MM.1S (cell line): ENCODE data around the gene GRAMD1B.

Experiments
- DNase-seq: peaks from one replicate; pipeline ENCODE4 v3.0.0-alpha.2; 2015
- H2AFZ ChIP-seq: fragments of 300-600 bp; sonication (generic); 2 replicates; pipeline ENCODE4 v1.6.0; 2016; ENCODE audit warnings: antibody characterized with exemption, low read length
- H3F3A ChIP-seq: fragments of 300-600 bp; sonication (generic); 2 replicates; pipeline ENCODE4 v1.6.1; 2016; ENCODE audit warnings: mild to moderate bottlenecking, antibody characterized with exemption, low read length, moderate library complexity, mixed read lengths; ENCODE audit not compliant: insufficient read depth
- H3K27ac ChIP-seq: fragments of 300-600 bp; sonication (generic); 2 replicates; pipeline ENCODE4 v1.5.1; 2016; ENCODE audit warnings: mild to moderate bottlenecking, low read length
- H3K27me3 ChIP-seq: fragments of 300-600 bp; sonication (generic); replicated peaks from 2 replicates; pipeline ENCODE4 v1.6.0; 2016; ENCODE audit warnings: low read length; ENCODE audit not compliant: insufficient read depth
- H3K36me3 ChIP-seq: fragments of 300-600 bp; sonication (generic); replicated peaks from 2 replicates; pipeline ENCODE4 v1.6.1; 2016; ENCODE audit warnings: mild to moderate bottlenecking, low read length, mixed read lengths; ENCODE audit not compliant: insufficient read depth
- H3K4me1 ChIP-seq: fragments of 300-600 bp; sonication (generic); 2 replicates; pipeline ENCODE4 v1.6.1; 2016; ENCODE audit warnings: low read length, mixed read lengths
- H3K4me2 ChIP-seq: fragments of 300-600 bp; sonication (generic); 2 replicates; pipeline ENCODE4 v1.6.0; 2016; ENCODE audit warnings: low read depth, low read length
- H3K4me3 ChIP-seq: fragments of 300-600 bp; sonication (generic); 2 replicates; pipeline ENCODE4 v1.5.1; 2016; ENCODE audit warnings: low read length, mixed read lengths
- H3K79me2 ChIP-seq: fragments of 300-600 bp; sonication (generic); 2 replicates; pipeline ENCODE4 v1.6.1; 2016; ENCODE audit warnings: mixed run types, low read length, mixed read lengths
- H3K9ac ChIP-seq: fragments of 300-600 bp; sonication (generic); 2 replicates; pipeline ENCODE4 v1.6.1; 2016; ENCODE audit warnings: low read length, mixed read lengths
- H3K9me2 ChIP-seq: fragments of 300-600 bp; sonication (generic); replicated peaks from 2 replicates; pipeline ENCODE4 v1.6.1; 2016; ENCODE audit warnings: mild to moderate bottlenecking, low read length, mixed read lengths; ENCODE audit not compliant: insufficient read depth
- H3K9me3 ChIP-seq: fragments of 300-600 bp; sonication (generic); replicated peaks from 2 replicates; pipeline ENCODE4 v1.6.1; 2016; ENCODE audit warnings: mild to moderate bottlenecking, low read length, mixed read lengths; ENCODE audit not compliant: insufficient read depth
- H4K20me1 ChIP-seq: fragments of 300-600 bp; sonication (generic); 2 replicates; pipeline ENCODE4 v1.6.1; 2016; ENCODE audit warnings: mild to moderate bottlenecking, low read length, moderate library complexity, mixed read lengths; ENCODE audit not compliant: insufficient read depth
- EZH2 ChIP-seq: fragments of 300-600 bp; sonication (generic); optimal IDR thresholded peaks from 2 replicates; pipeline ENCODE3; 2017; ENCODE audit warnings: low read depth, mild to moderate bottlenecking, antibody characterized with exemption, low read length, mixed read lengths
- EZH2phosphoT487 ChIP-seq: fragments of 300-600 bp; sonication (generic); IDR thresholded peaks from 2 replicates; pipeline ENCODE4 v1.6.1; 2018; ENCODE audit warnings: antibody characterized with exemption, low read length
- TF ChIP-seq, protein P1 (sequence below): fragments of 300-600 bp; sonication (generic); IDR thresholded peaks from 2 replicates; pipeline ENCODE4 v1.5.1; 2016; ENCODE audit warnings: antibody characterized with exemption, low read length, mixed read lengths

GRAMD1B gene

DNA sequence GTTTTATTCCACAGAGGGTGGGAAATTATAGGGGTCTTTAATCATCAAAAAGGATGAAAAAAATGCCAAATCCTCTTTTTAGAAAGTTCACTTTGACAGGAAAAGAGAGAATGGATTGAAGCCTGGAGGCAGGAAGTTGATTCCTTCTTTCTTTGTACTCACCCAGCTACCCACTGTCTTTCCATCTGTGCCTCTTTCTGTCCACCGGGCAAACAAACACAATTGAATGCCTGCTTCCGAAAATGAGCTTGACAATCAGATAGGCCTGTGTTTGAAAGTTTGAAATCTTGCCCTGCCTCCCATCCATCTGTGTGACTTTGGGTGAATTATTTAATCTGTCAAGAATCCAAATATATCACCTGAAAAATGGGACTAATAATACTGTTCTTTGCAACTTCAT, 143.2 kb downstream of the GRAMD1B start:
- Histone ChIP-seq H3K4me1 (no peaks in the 10 kb centered on the region), H3K79me2 (no peaks in the 10 kb centered on the region), H3K9me3 (no peaks in the 10 kb centered on the region), H3K27me3 (peaks cover 5% of the 10 kb centered on the region), H3K27ac (no peak overlapping the region), H3K4me2 (no peak overlapping the region), H3K9ac (no peak overlapping the region), H3K4me3 (no peak overlapping the region), H3F3A (no peaks in the 10 kb centered on the region), H4K20me1 (no peaks in the 10 kb centered on the region), H2AFZ (no peak overlapping the region), H3K36me3 (no peaks in the 10 kb centered on the region), H3K9me2 (no peaks in the 10 kb centered on the region)
- no peak for TF ChIP-seq EZH2
- DNase-seq: no peak

DNA sequence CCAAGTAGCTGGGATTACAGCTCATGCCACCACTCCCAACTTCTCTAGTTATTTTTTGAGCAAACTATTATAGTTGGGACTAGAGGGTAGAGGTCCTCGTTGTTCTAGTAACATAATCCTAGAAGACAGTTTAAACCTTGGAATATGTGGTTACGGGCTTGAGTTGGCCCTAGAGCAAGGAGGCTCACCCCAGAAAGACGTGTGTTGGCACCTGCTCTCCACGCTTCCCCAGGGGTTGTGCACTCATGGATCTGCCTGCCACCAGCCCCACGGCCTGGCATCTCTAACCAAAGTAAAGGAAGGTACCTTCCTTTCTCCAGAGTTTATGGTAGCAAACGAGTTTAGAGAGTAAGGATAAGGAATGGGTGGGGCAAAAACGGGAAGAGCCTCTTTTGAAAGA, 145.4 kb downstream of the GRAMD1B start:
- no peak overlapping the region for H3K9ac ChIP-seq
- no peak for DNase-seq

DNA sequence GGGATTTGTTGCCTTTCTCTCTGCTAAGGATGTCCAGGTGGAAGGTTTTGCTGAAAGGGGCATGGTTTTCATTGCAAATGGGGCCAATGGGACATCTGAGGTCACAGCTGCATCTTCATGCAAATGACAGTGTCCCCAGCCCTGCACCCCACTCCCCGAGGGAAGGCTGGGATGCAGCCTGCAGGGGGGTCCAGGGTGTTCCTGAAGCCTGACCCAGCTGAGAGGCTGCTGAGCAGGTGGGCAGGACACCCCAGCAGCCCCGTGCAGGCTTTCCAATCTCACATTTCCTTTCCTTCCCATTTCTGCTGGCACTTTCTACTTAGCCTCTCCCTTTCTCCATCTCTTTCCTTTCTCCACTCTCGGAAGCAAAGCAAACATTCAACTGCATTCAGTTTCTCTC, 146.0 kb downstream of the GRAMD1B start:
- Histone ChIP-seq H3K9ac (no peak overlapping the region), H3K27me3 (peaks cover 25% of the 10 kb centered on the region), H3K4me1 (0 out of 2 replicates have a peak, but pooled peaks cover 3% of the 10 kb centered on the region), H3K9me2 (no peaks in the 10 kb centered on the region), H3K9me3 (no peaks in the 10 kb centered on the region), H3K79me2 (no peaks in the 10 kb centered on the region), H3F3A (no peaks in the 10 kb centered on the region), H3K27ac (no peak overlapping the region), H2AFZ (no peak overlapping the region), H3K36me3 (no peaks in the 10 kb centered on the region), H3K4me2 (0 out of 2 replicates have a peak overlapping the region, but pooled peaks have one; percentile 53), H4K20me1 (no peaks in the 10 kb centered on the region), H3K4me3 (no peak overlapping the region)
- no peak for TF ChIP-seq EZH2
- TF ChIP-seq, protein P1, sequence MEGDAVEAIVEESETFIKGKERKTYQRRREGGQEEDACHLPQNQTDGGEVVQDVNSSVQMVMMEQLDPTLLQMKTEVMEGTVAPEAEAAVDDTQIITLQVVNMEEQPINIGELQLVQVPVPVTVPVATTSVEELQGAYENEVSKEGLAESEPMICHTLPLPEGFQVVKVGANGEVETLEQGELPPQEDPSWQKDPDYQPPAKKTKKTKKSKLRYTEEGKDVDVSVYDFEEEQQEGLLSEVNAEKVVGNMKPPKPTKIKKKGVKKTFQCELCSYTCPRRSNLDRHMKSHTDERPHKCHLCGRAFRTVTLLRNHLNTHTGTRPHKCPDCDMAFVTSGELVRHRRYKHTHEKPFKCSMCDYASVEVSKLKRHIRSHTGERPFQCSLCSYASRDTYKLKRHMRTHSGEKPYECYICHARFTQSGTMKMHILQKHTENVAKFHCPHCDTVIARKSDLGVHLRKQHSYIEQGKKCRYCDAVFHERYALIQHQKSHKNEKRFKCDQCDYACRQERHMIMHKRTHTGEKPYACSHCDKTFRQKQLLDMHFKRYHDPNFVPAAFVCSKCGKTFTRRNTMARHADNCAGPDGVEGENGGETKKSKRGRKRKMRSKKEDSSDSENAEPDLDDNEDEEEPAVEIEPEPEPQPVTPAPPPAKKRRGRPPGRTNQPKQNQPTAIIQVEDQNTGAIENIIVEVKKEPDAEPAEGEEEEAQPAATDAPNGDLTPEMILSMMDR: no peak
- no peak for TF ChIP-seq EZH2phosphoT487
- DNase-seq: no peak

More for the DNA sequence above, 145.4 kb downstream of the GRAMD1B start:
- H3K4me3 ChIP-seq: no peak overlapping the region
- no peaks in the 10 kb centered on the region for H3K4me1 ChIP-seq
- TF ChIP-seq EZH2phosphoT487 (no peak), EZH2 (no peak)
- TF ChIP-seq, protein P1: no peak
- H2AFZ ChIP-seq: no peak overlapping the region
- H3K27me3 ChIP-seq: peaks cover 22% of the 10 kb centered on the region
- no peak overlapping the region for H3K4me2 ChIP-seq
- H3F3A ChIP-seq: no peaks in the 10 kb centered on the region
- H4K20me1 ChIP-seq: no peaks in the 10 kb centered on the region
- no peaks in the 10 kb centered on the region for H3K36me3 ChIP-seq
- H3K79me2 ChIP-seq: no peaks in the 10 kb centered on the region
- no peak overlapping the region for H3K27ac ChIP-seq
- no peaks in the 10 kb centered on the region for H3K9me2 ChIP-seq
- no peaks in the 10 kb centered on the region for H3K9me3 ChIP-seq

DNA sequence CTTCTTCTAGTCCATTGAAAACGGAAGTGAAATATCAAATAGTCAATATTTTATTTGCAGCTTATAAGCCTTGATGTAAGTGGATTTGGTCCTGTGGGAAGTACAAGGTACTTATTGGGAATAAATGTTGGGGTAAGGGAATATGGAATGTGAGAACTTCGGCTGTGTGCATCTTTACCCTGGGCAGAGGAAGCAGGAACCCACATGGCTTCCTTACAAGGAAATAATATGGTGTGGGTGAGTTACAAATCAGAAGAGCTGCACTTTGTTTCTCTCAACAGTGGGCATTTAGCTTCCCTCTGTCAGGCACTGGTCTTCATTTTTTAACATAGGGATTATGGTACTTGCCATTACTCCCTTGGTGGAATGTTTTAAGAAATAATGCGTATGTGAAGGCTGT, 146.4 kb downstream of the GRAMD1B start:
- H3K36me3 ChIP-seq: no peaks in the 10 kb centered on the region
- peak overlapping the region; percentile 53; the same call in 1 of the 2 replicates for H3K4me2 ChIP-seq
- H3K9ac ChIP-seq: no peak overlapping the region
- H3K27me3 ChIP-seq: peaks cover 29% of the 10 kb centered on the region
- H3K4me3 ChIP-seq: no peak overlapping the region
- DNase-seq: no peak
- H3K9me3 ChIP-seq: no peaks in the 10 kb centered on the region
- TF ChIP-seq EZH2: no peak
- TF ChIP-seq, protein P1: no peak
- no peak for TF ChIP-seq EZH2phosphoT487
- 0 out of 2 replicates have a peak, but pooled peaks cover 3% of the 10 kb centered on the region for H3K4me1 ChIP-seq
- H3K79me2 ChIP-seq: no peaks in the 10 kb centered on the region
- no peaks in the 10 kb centered on the region for H3F3A ChIP-seq
- peak overlapping the region; percentile 21; the same call in 1 of the 2 replicates for H2AFZ ChIP-seq
- no peak overlapping the region for H3K27ac ChIP-seq
- no peaks in the 10 kb centered on the region for H3K9me2 ChIP-seq
- no peaks in the 10 kb centered on the region for H4K20me1 ChIP-seq
